Ovary (tissue), 9 donors: Measurements from ENCODE around the gene PSTPIP1. TPM values are rescaled to one million over a fixed set of nuclear protein-coding genes. Genes with fewer than 3 reads are reported as not detected.

ENCODE experiments used
- DNase-seq, 5 donors: peaks; one replicate each; pipeline ENCODE4 v3.0.0-alpha.2; 2019 to 2020
- H3K27ac ChIP-seq, 2 donors: fragments of 200-600 bp; one replicate each; pipeline versions ENCODE4 v1.5.1 to v1.8.0; 2019 to 2022
- H3K27me3 ChIP-seq: fragments of 200-600 bp; one replicate; pipeline ENCODE4 v1.8.0; 2022
- H3K36me3 ChIP-seq: fragments of 200-600 bp; sonication (generic); one replicate; pipeline ENCODE4 v1.5.1; 2019
- H3K4me1 ChIP-seq: one replicate; pipeline ENCODE4 v1.8.1; 2013; ENCODE audit warnings: mild to moderate bottlenecking, moderate library complexity; ENCODE audit not compliant: insufficient read depth
- H3K4me3 ChIP-seq: fragments of 200-600 bp; sonication (generic); one replicate; pipeline ENCODE4 v1.5.1; 2017
- H3K9me3 ChIP-seq, 2 donors: fragments of 200-600 bp in 1 of 2; sonication (generic) in 1 of 2; one replicate each; pipeline versions ENCODE4 v1.5.1 to v1.8.1; 2013 to 2019; ENCODE audit warnings: mild to moderate bottlenecking in 1 of 2, moderate library complexity in 1 of 2
- CTCF ChIP-seq, 3 donors: fragments of 450-650 bp in 2 of 3; fragments of 200-600 bp in 1 of 3; IDR thresholded peaks; one replicate each; pipeline versions ENCODE4 v1.5.1 to v1.8.0; 2016 to 2022; ENCODE audit warnings: antibody characterized with exemption in 3 of 3, mild to moderate bottlenecking in 1 of 3
- EP300 ChIP-seq: sonication (generic); formaldehyde crosslinking; IDR thresholded peaks from one replicate; pipeline ENCODE4 v1.6.1; 2017; ENCODE audit warnings: antibody characterized with exemption
- POLR2A ChIP-seq: fragments of 450-650 bp; IDR thresholded peaks from one replicate; pipeline ENCODE4 v1.6.1; 2017; ENCODE audit warnings: antibody characterized with exemption, mild to moderate bottlenecking, moderate library complexity
- WGBS, 3 donors: extraction: QIAGEN DNeasy Blood & Tissue Kit in 1 of 3; methylation state at CpG; one replicate each; pipeline versions ENCODE4 v1.1.5 to v1.1.7; 2013 to 2017; 5-methylcytosine and 5-hydroxymethylcytosine counted together
- intact Hi-C, 4 donors: fragments of 100-400 bp; cut with DNase I; formaldehyde crosslinking; loops; one replicate each; pipeline versions ENCODE4 v1.11.0 to v1.15.1; 2022 to 2023
- polyA plus RNA-seq, 2 donors: library from polyadenylated mRNA; stranded (reverse); fragments of 200-250 nt in 1 of 2; fragments of 350-450 nt in 1 of 2; fragmentation: Illumina TruSeq in 1 of 2; extraction: RNeasy Lipid Tissue Mini Kit (QIAGEN cat#74804) in 1 of 2; gene quantifications; one replicate each; pipeline ENCODE4 v1.2.3, GENCODE V29; 2013 to 2014
- total RNA-seq, 7 donors: library from RNA; depleted of rRNA in 2 of 7; stranded (reverse); fragments of >200 nt in 2 of 7; fragmentation: NEBNext Ultra II Directional in 3 of 7; extraction: Animal tissue kit (Norgen Biotek cat#: 25700) in 3 of 7; gene quantifications; one replicate each; pipeline versions ENCODE4 v1.1.0 to v1.2.4, GENCODE V29; 2016 to 2023
- donor health status: DM: no; HTN: no; CAD: no; lungs with moderate emphysema.
- donor health status: DM: no; HTN: no; CAD: no.
- donor health status: Bipolar disorder and iron deficiency.
- donor health status: DM: yes; HTN: yes; CAD: no.
- donor health status: DM: no; HTN: no; CAD: no.
- donor health status: DM: yes; HTN: yes; CAD: no.

The PSTPIP1 gene
- total and polyA plus RNA-seq, 9 donors: 1.4 to 10.9 (median 2.5) TPM

GRCh38 chr15:76996076-76996525 is 1.2 kb downstream of the PSTPIP1 start:
- Histone ChIP-seq H3K27me3 (no peaks in the 10 kb centered on the region), H3K9me3 (no peaks in the 10 kb centered on the region), H3K36me3 (no peaks in the 10 kb centered on the region), H3K4me3 (no peak overlapping the region), H3K4me1 (peaks cover 4% of the 10 kb centered on the region), H3K27ac (peak overlapping the region in 1 of 2 donors; percentile 6)
- WGBS, 3 donors: 27 to 40% (median 36%) methylated on average over 9 of the region's 9 CpGs
- intact Hi-C loops: no loop called here
- TF ChIP-seq POLR2A (no peak), EP300 (no peak), CTCF (IDR thresholded peaks at IDR 0.05) (no peak)
- no peak for DNase-seq

- peak; percentile 23 to 64 (median 54) for DNase-seq
- TF ChIP-seq CTCF (IDR thresholded peaks at IDR 0.05) (no peak), EP300 (no peak), POLR2A (no peak)
- Histone ChIP-seq H3K9me3 (no peaks in the 10 kb centered on the region), H3K27me3 (no peaks in the 10 kb centered on the region), H3K4me1 (peaks cover 4% of the 10 kb centered on the region), H3K4me3 (no peak overlapping the region), H3K27ac (peak overlapping the region in 1 of 2 donors; percentile 6), H3K36me3 (no peaks in the 10 kb centered on the region)
- 60 to 62% (median 60%) methylated on average over 14 of the region's 14 CpGs for WGBS, 3 donors
- intact Hi-C loops: no loop called here
Measured at GRCh38 chr15:76996526-76997401, 1.8 kb downstream of the PSTPIP1 start.

- TF ChIP-seq CTCF (IDR thresholded peaks at IDR 0.05) (no peak), EP300 (no peak), POLR2A (no peak)
- Histone ChIP-seq H3K9me3 (no peaks in the 10 kb centered on the region), H3K27me3 (no peaks in the 10 kb centered on the region), H3K27ac (no peak overlapping the region), H3K4me1 (peaks cover 4% of the 10 kb centered on the region), H3K4me3 (no peak overlapping the region), H3K36me3 (no peaks in the 10 kb centered on the region)
- intact Hi-C loops: no loop called here
- DNase-seq: no peak
- WGBS, 3 donors: 79 to 84% (median 83%) methylated on average over 8 of the region's 8 CpGs
Measured at GRCh38 chr15:76998663-76999285, 3.8 kb downstream of the PSTPIP1 start.

GRCh38 chr15:76999996-77000395 is 5.1 kb downstream of the PSTPIP1 start:
- intact Hi-C loops: no loop called here
- no peak for DNase-seq
- TF ChIP-seq POLR2A (no peak), EP300 (no peak), CTCF (IDR thresholded peaks at IDR 0.05) (no peak)

More at GRCh38 chr15:76999996-77000395, 5.1 kb downstream of the PSTPIP1 start:
- Histone ChIP-seq H3K4me1 (peaks cover 4% of the 10 kb centered on the region), H3K27me3 (no peaks in the 10 kb centered on the region), H3K36me3 (no peaks in the 10 kb centered on the region), H3K9me3 (no peaks in the 10 kb centered on the region), H3K4me3 (no peak overlapping the region), H3K27ac (no peak overlapping the region)
- WGBS, 3 donors: 81 to 88% (median 83%) methylated on average over 2 of the region's 2 CpGs
